ENCODE results near the gene MFSD1. TPM values are rescaled to one million over a fixed set of nuclear protein-coding genes. Genes with fewer than 3 reads are reported as not detected.

Gene MFSD1, protein sequence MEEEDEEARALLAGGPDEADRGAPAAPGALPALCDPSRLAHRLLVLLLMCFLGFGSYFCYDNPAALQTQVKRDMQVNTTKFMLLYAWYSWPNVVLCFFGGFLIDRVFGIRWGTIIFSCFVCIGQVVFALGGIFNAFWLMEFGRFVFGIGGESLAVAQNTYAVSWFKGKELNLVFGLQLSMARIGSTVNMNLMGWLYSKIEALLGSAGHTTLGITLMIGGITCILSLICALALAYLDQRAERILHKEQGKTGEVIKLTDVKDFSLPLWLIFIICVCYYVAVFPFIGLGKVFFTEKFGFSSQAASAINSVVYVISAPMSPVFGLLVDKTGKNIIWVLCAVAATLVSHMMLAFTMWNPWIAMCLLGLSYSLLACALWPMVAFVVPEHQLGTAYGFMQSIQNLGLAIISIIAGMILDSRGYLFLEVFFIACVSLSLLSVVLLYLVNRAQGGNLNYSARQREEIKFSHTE
- 72.3 and 81.6 TPM in 2 replicates for total RNA-seq

GRCh38 chr3:158801696-158802408 is at the start of gene MFSD1:
TSS of gene MFSD1 (plus strand) at chr3:158802054. CDS start at chr3:158802153, 99 bp downstream.

Other genes with a start within 250 kb of the MFSD1 start
- 3.5 and 4.4 TPM in 2 replicates for gene MLF1, start 230.9 kb upstream of the MFSD1 start, total RNA-seq
- gene GFM1, start 157.5 kb upstream of the MFSD1 start, total RNA-seq: 37.8 and 49.1 TPM in 2 replicates
- 10.0 and 28.3 TPM in 2 replicates for gene LXN, start 129.4 kb upstream of the MFSD1 start, total RNA-seq
- gene RARRES1, start 69.6 kb upstream of the MFSD1 start, total RNA-seq: 0.59 and 3.3 TPM in 2 replicates

Data from subcutaneous preadipocyte (primary cell).